ENCODE results near the gene TXLNG.
A peak's percentile ranks its signal among the peaks of the same experiment; 100 is the strongest.

The TXLNG gene

GRCh38 chrX:16785247-16786138, 773 bp upstream of the TXLNG start:
- no peak for DNase-seq

- no peak for DNase-seq
These were observed 797 bp downstream of the TXLNG start for GRCh38 chrX:16786791-16787735.

- no peak for DNase-seq
These were observed 2.2 kb downstream of the TXLNG start for GRCh38 chrX:16788477-16788876.

GRCh38 chrX:16796298-16796697, 10.0 kb downstream of the TXLNG start:
- DNase-seq = no peak

- peak; percentile 45 for DNase-seq
These were observed 11.1 kb downstream of the TXLNG start for GRCh38 chrX:16797358-16797757.

- DNase-seq = no peak
These were observed 11.6 kb downstream of the TXLNG start for GRCh38 chrX:16797841-16798240.

- no peak for DNase-seq
These were observed 18.7 kb downstream of the TXLNG start for GRCh38 chrX:16804923-16805464.

- DNase-seq = no peak
These were observed 21.3 kb downstream of the TXLNG start for GRCh38 chrX:16807548-16807947.

GRCh38 chrX:16807976-16808542, 21.8 kb downstream of the TXLNG start:
- peak; percentile 52 for DNase-seq

- peak; percentile 13 for DNase-seq
These were observed 28.3 kb downstream of the TXLNG start for GRCh38 chrX:16814597-16814996.

- no peak for DNase-seq
These were observed 33.4 kb downstream of the TXLNG start for GRCh38 chrX:16819634-16820033.

GRCh38 chrX:16822723-16823122, 36.5 kb downstream of the TXLNG start:
- DNase-seq = no peak

- DNase-seq = no peak
These were observed 39.2 kb downstream of the TXLNG start for GRCh38 chrX:16825264-16826035.

GRCh38 chrX:16826207-16826606, 39.9 kb downstream of the TXLNG start:
- DNase-seq = peak; percentile 28

GRCh38 chrX:16827225-16827624, 41.0 kb downstream of the TXLNG start:
- no peak for DNase-seq

GRCh38 chrX:16828124-16828908, 42.0 kb downstream of the TXLNG start:
- DNase-seq = no peak

- DNase-seq = no peak
These were observed 46.0 kb downstream of the TXLNG start for GRCh38 chrX:16832301-16832700.

- DNase-seq = no peak
These were observed 48.5 kb downstream of the TXLNG start for GRCh38 chrX:16834806-16835205.

GRCh38 chrX:16836371-16836770, 50.1 kb downstream of the TXLNG start:
- peak; percentile 28 for DNase-seq

- no peak for DNase-seq
These were observed 52.2 kb downstream of the TXLNG start for GRCh38 chrX:16838202-16839066.
